OCI-LY7 (cell line): Measurements from ENCODE around the gene PDZRN4. TPM values are rescaled to one million over a fixed set of nuclear protein-coding genes. Genes with fewer than 3 reads are reported as not detected.
A peak's percentile ranks its signal among the peaks of the same experiment; 100 is the strongest.

ENCODE experiments used
- BruUV-seq: library from RNA; stranded (reverse); fragments of 400-500 nt; replicated peaks from 2 replicates; lab custom pipeline; 2021; lab: Mats Ljungman, UMichigan
- CTCF ChIA-PET: fragments of 300-600 bp; sonication (Branson Sonifier 250); formaldehyde crosslinking; loops from one replicate; lab custom pipeline; 2022; ENCODE audit warnings: antibody characterized with exemption; ENCODE audit not compliant: unreplicated experiment; lab: Charles Lee
- POLR2A ChIA-PET: fragments of 300-600 bp; sonication (Branson Sonifier 250); formaldehyde crosslinking; loops from one replicate; lab custom pipeline; 2022; ENCODE audit warnings: antibody characterized with exemption; lab: Charles Lee
- DNase-seq: peaks from one replicate; pipeline ENCODE4 v3.0.0-alpha.2; 2015; ENCODE audit warnings: low spot score
- H2AFZ ChIP-seq: fragments of 200-600 bp; sonication (generic), shearing (Covaris generic); 2 replicates; pipeline ENCODE4 v1.6.1; 2014; ENCODE audit warnings: mild to moderate bottlenecking, antibody characterized with exemption, low read length, moderate library complexity
- H3K27ac ChIP-seq: fragments of 200-600 bp; sonication (generic); 2 replicates; pipeline ENCODE4 v1.5.1; 2014; ENCODE audit warnings: mixed run types, low read depth, mild to moderate bottlenecking, moderate library complexity, low read length, inconsistent platforms; ENCODE audit not compliant: poor library complexity, severe bottlenecking
- H3K36me3 ChIP-seq: fragments of 200-600 bp; sonication (generic); 2 replicates; pipeline ENCODE4 v1.6.1; 2014; ENCODE audit warnings: mild to moderate bottlenecking, antibody characterized with exemption, low read length, moderate library complexity, mixed read lengths; ENCODE audit not compliant: insufficient read depth
- H3K4me1 ChIP-seq: fragments of 200-600 bp; sonication (generic); 2 replicates; pipeline ENCODE4 v1.5.1; 2014; ENCODE audit warnings: mild to moderate bottlenecking, low read length; ENCODE audit not compliant: insufficient read depth, poor library complexity, severe bottlenecking
- H3K4me2 ChIP-seq: fragments of 200-600 bp; sonication (generic); 2 replicates; pipeline ENCODE4 v1.6.1; 2014; ENCODE audit warnings: mild to moderate bottlenecking, low read length
- H3K4me3 ChIP-seq: fragments of 200-600 bp; sonication (generic); 2 replicates; pipeline ENCODE4 v1.5.1; 2014; ENCODE audit warnings: mild to moderate bottlenecking, low read depth, low read length; ENCODE audit not compliant: poor library complexity, severe bottlenecking
- H3K79me2 ChIP-seq: fragments of 200-600 bp; sonication (generic); 2 replicates; pipeline ENCODE4 v1.6.1; 2016; ENCODE audit warnings: low read depth, mild to moderate bottlenecking, low read length, moderate library complexity, mixed read lengths; ENCODE audit not compliant: insufficient read depth
- H3K9me2 ChIP-seq: fragments of 200-600 bp; sonication (generic); 2 replicates; pipeline ENCODE4 v1.6.1; 2016; ENCODE audit warnings: mild to moderate bottlenecking, low read length, mixed read lengths; ENCODE audit not compliant: insufficient read depth
- H3K9me3 ChIP-seq: fragments of 200-600 bp; sonication (generic); 2 replicates; pipeline ENCODE4 v1.6.1; 2014; ENCODE audit warnings: mild to moderate bottlenecking, mixed run types, low read length, mixed read lengths
- H4K20me1 ChIP-seq: fragments of 200-600 bp; sonication (generic); 2 replicates; pipeline ENCODE4 v1.6.1; 2014; ENCODE audit warnings: mild to moderate bottlenecking, antibody characterized with exemption, low read length, moderate library complexity, mixed read lengths; ENCODE audit not compliant: insufficient read depth
- CTCF ChIP-seq: fragments of 200-600 bp; sonication (generic); conservative IDR thresholded peaks from 2 replicates; pipeline ENCODE4 v1.5.1; 2014; ENCODE audit warnings: mild to moderate bottlenecking, antibody characterized with exemption, low read length, moderate library complexity, mixed read lengths
- EZH2phosphoT487 ChIP-seq: fragments of 200-600 bp; sonication (generic); IDR thresholded peaks from 2 replicates; pipeline ENCODE4 v1.6.1; 2018; ENCODE audit warnings: low read depth, borderline replicate concordance, mild to moderate bottlenecking, mixed run types, antibody characterized with exemption, low read length, moderate library complexity, mixed read lengths
- intact Hi-C: fragments of 100-400 bp; cut with micrococcal nuclease; formaldehyde crosslinking; loops from one replicate; pipeline ENCODE4 v1.10.0; 2022; ENCODE audit not compliant: unreplicated experiment
- total RNA-seq, 2 experiments: library from RNA; depleted of rRNA in 1 of 2; stranded (reverse); fragments of >200 nt in 1 of 2; shearing (Covaris generic) in 1 of 2; gene quantifications; 2 replicates each; pipeline ENCODE4 v1.2.3, GENCODE V29; 2014 to 2022

Gene PDZRN4
- total RNA-seq, 2 experiments from 2014 or later: 6.8 to 16.8 TPM

GRCh38 chr12:41439801-41440200 is 251.7 kb downstream of the PDZRN4 start:
- no TSS peak for BruUV-seq
- DNase-seq: peak; percentile 86
- POLR2A ChIA-PET: interaction anchor here (0.5 to 5.4 kb wide), 24 partner anchors 9 to 703 kb away, joined by 3 to 26 read pairs (median 4); no protein-coding TSS in a partner anchor
- Histone ChIP-seq H3K9me2 (no peaks in the 10 kb centered on the region), H3K9me3 (peaks cover 8% of the 10 kb centered on the region; the same call in 1 of the 2 replicates), H4K20me1 (no peaks in the 10 kb centered on the region), H3K36me3 (peaks cover 9% of the 10 kb centered on the region), H3K4me1 (peaks cover 69% of the 10 kb centered on the region), H3K27ac (peak overlapping the region; percentile 93), H3K4me2 (peak overlapping the region; percentile 84), H3K79me2 (peaks cover 68% of the 10 kb centered on the region), H3K4me3 (peak overlapping the region; percentile 72), H2AFZ (peak overlapping the region; percentile 53)
- intact Hi-C loops: loop anchor here (2.0 to 10.0 kb wide), 8 partner anchors 68 to 1215 kb away; partner anchors contain the start of genes LRRK2 and YAF2
- no peak for TF ChIP-seq EZH2phosphoT487
- CTCF ChIA-PET: interaction anchor here (0.6 kb wide), 1 partner anchor 1106 kb away, joined by 3 read pairs; no protein-coding TSS in a partner anchor

DNA sequence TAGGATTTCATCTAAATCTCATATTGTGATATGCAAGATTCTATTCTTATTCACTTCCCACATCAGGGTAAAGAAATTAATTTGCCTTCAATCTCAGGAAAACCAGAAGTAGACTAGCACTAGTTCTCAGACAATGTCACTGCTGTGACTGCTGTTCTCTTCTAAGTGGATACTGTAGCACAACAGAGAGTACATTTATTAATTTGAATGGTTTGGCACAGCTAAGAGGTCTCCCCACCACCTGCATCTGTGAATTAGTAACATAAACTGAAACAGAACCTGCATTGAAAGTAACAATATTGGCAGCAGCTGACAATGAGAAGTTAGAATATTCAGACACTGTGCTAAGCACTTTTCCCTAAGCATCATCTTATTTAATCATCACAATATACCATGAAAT is 253.1 kb downstream of the PDZRN4 start:
- ChIA-PET CTCF (interaction anchor here (1.0 kb wide), 1 partner anchor 17 kb away, joined by 3 read pairs; no protein-coding TSS in a partner anchor), POLR2A (interaction anchor here (0.5 to 5.4 kb wide), 10 partner anchors 8 to 1249 kb away, joined by 3 to 26 read pairs (median 6); no protein-coding TSS in a partner anchor)
- peaks cover 9% of the 10 kb centered on the region for H3K36me3 ChIP-seq
- H3K79me2 ChIP-seq: peaks cover 81% of the 10 kb centered on the region
- no TSS peak for BruUV-seq
- peak overlapping the region; percentile 84 for H3K4me2 ChIP-seq
- no peak for TF ChIP-seq CTCF
- TF ChIP-seq EZH2phosphoT487: no peak
- peaks cover 8% of the 10 kb centered on the region; the same call in 1 of the 2 replicates for H3K9me3 ChIP-seq
- H3K4me1 ChIP-seq: peaks cover 65% of the 10 kb centered on the region
- peak; percentile 55 for DNase-seq
- no peaks in the 10 kb centered on the region for H4K20me1 ChIP-seq
- intact Hi-C loops: loop anchor here (5.0 kb wide), 1 partner anchor 66 kb away; no protein-coding TSS in a partner anchor
- H2AFZ ChIP-seq: peak overlapping the region; percentile 69; the same call in 1 of the 2 replicates
- peak overlapping the region; percentile 72 for H3K4me3 ChIP-seq
- H3K9me2 ChIP-seq: no peaks in the 10 kb centered on the region
- H3K27ac ChIP-seq: peak overlapping the region; percentile 93

DNA sequence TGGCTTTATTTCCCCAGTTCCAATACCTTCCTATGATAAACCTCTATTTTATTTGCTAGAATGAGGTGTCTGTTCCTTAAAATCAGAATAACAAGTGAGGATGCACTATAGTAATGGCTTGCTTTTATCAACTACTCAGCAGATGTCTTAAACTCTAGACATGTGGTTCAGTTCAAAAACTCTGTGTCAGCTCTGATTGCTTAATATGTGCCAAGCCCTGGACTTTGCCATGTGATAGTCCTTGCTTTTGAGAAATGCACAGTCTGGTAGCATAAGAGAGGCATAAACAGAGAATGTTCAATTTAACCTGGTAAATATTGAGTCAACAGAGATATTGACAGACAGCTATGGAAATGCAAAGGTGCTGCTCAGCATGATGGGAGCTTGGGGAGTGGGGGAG is 254.8 kb downstream of the PDZRN4 start:
- TF ChIP-seq CTCF (no peak), EZH2phosphoT487 (no peak)
- peak overlapping the region; percentile 5 for H3K27ac ChIP-seq
- H3K4me2 ChIP-seq: peak overlapping the region; percentile 84
- no peak for DNase-seq
- CTCF ChIA-PET: no interaction called here
- POLR2A ChIA-PET: interaction anchor here (0.5 kb wide), 1 partner anchor 1054 kb away, joined by 3 read pairs; no protein-coding TSS in a partner anchor
- intact Hi-C loops: loop anchor here (5.0 kb wide), 1 partner anchor 64 kb away; no protein-coding TSS in a partner anchor
- H3K79me2 ChIP-seq: peaks cover 80% of the 10 kb centered on the region
- no peak overlapping the region; the same call in 1 of the 2 replicates for H2AFZ ChIP-seq
- H3K4me3 ChIP-seq: no peak overlapping the region
- H3K9me2 ChIP-seq: no peaks in the 10 kb centered on the region
- H4K20me1 ChIP-seq: no peaks in the 10 kb centered on the region
- peaks cover 52% of the 10 kb centered on the region for H3K4me1 ChIP-seq
- H3K9me3 ChIP-seq: peaks cover 8% of the 10 kb centered on the region; the same call in 1 of the 2 replicates
- peaks cover 9% of the 10 kb centered on the region for H3K36me3 ChIP-seq
- no TSS peak for BruUV-seq
